ENCODE data around the gene ATP6V0C. TPM values are rescaled to one million over a fixed set of nuclear protein-coding genes. Genes with fewer than 3 reads are reported as not detected.

The ATP6V0C gene
- total RNA-seq, 2 experiments from 2014 or later: 103 to 111 TPM

DNA sequence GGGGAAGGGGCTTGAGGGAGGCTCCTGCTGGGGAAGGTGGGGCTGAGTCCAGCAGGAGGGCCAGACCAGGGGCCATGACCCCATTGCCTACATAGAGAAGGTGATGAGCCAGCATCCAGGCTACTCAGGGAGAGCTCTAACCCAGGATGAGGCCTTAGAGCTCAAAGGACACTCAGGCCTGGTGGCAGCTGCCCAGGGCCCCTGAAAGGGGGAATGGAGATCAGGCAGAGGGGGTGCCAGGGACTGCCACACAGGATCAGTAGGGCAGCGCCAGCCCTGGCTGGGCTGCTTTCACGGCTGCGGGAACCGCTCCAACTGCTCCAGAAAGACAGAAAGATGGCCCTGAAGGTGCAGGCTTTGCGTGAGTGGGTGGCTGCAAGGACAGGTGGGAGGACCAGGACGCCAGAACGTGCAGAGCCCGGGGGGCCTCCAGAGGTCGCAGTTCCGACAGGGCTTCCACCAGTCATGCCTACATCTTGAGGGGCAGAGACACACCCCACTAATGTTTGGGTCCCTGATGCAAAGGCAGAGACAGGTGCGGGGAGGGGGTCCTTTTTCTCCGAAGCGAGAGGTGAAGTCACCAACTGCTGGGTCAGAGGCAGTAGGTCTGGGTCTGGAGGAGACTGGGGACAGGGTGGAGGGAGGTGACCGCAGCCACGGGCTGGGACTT, 882 bp upstream of the ATP6V0C start:
- peak; percentile 26 for DNase-seq
- Mint-ChIP-seq H3K4me3 (peak overlapping the region; percentile 86), H3K36me3 (ENCODE audit: low read depth) (peaks cover 7% of the 10 kb centered on the region), H3K4me1 (peaks cover 48% of the 10 kb centered on the region), H3K9me3 (no peaks in the 10 kb centered on the region), H3K27ac (peak overlapping the region; percentile 95), H3K27me3 (no peaks in the 10 kb centered on the region)
- CTCF ChIA-PET: interaction anchor here (2.4 kb wide), 1 partner anchor 12 kb away, joined by 9 read pairs; no protein-coding TSS in a partner anchor
- POLR2A ChIA-PET: no interaction called here

DNA sequence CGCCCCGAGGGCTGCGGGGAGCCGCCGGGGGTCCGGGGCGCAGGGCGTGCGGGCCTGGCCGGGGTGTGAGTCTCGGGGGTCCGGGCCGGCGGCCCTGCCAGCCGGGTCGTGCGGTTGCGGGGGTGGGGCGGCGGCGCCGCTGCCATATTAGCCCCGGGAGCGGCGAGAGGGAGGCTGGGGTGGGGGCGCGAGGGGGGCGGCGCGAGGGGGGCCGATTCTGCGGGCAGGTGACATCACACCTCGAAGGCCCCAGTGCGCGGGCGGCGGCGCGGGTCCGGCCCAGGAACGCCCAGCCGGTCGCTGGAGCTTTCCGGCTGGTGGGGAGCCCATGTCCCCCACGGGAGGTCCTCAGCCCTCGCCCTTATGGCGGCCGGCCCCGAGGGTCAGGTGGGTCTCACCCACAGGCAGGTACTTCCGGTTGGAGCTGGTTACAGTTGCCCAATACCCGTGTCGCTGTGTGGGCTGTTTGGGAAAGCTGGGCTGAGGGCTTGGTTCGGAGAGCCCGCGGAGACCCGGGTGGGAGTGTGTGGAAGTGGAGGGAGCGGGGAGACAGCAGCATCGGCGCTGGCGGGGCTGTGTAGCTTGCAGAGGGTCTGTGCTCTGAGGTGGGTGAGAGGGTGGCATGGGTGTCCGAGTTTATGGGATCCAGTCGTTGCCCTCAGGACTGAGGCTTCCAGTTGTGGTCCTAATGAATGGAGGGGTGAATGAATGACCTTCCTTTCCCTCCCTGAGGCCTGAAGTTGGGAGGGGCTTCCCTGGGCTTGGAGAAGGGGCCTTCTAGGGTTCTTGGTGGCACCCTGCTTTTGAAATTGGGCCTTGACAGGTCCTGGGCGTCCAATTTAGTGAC, 804 bp downstream of the ATP6V0C start:
- peak overlapping the region; percentile 92 for H3K4me3 Mint-ChIP-seq
- H3K27ac Mint-ChIP-seq: peak overlapping the region; percentile 96
- POLR2A ChIA-PET: no interaction called here
- H3K4me1 Mint-ChIP-seq: peaks cover 53% of the 10 kb centered on the region
- no peaks in the 10 kb centered on the region for H3K9me3 Mint-ChIP-seq
- CTCF ChIA-PET: no interaction called here
- peaks cover 11% of the 10 kb centered on the region for H3K36me3 Mint-ChIP-seq (ENCODE audit: low read depth)
- H3K27me3 Mint-ChIP-seq: no peaks in the 10 kb centered on the region
- peak; percentile 41 for DNase-seq

GRCh38 chr16:2515180-2515851, 1.6 kb downstream of the ATP6V0C start:
- POLR2A ChIA-PET: no interaction called here
- peaks cover 15% of the 10 kb centered on the region for H3K36me3 Mint-ChIP-seq (ENCODE audit: low read depth)
- peak overlapping the region; percentile 92 for H3K4me3 Mint-ChIP-seq
- H3K4me1 Mint-ChIP-seq: peaks cover 52% of the 10 kb centered on the region
- H3K27ac Mint-ChIP-seq: peak overlapping the region; percentile 96
- no peak for DNase-seq
- no peaks in the 10 kb centered on the region for H3K9me3 Mint-ChIP-seq
- H3K27me3 Mint-ChIP-seq: no peaks in the 10 kb centered on the region
- CTCF ChIA-PET: interaction anchor here (0.6 to 1.4 kb wide), 3 partner anchors 8 to 29 kb away, joined by 3 to 4 read pairs (median 4); no protein-coding TSS in a partner anchor

DNA sequence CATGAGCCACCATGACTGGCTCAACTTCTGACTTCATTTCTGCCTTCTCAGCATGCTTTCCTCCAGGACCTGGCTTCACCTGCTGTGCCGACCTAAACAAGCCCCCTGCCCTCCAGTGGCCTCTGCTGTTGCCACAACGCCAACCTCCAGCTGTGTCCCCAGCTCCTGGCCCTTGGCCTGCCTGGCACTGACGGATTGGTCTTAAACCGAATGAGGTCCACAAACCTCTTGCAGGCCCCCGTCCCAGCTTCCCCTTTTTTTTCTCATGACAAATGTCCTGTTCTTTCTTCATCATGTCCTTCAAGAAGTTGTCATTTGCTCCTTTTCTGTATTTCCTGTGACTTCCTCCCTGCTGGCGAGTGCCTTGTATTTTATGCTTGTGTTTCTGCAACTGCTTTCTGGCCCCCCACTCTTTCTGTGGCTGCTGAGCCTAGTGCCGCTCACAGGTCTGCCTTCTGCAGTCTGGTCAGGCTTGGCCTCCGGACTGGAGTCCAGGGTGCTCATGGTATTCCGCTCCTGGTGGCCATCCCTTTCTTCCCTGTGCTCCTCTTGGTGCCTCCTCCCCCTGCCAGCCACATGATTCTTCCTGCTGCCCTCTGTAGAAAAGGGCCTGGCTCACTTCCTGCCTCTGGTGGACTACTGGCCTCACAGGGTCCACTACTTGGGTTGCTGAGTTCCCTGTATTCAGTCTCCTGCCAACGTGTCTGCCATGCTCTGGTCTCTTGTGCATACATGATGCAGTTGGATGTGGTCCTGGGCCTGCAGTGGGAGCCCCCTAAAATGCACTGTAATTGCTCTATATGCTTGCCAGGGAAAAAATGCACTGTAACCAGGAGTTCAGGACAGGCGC, 2.9 kb downstream of the ATP6V0C start:
- H3K4me1 Mint-ChIP-seq: peaks cover 59% of the 10 kb centered on the region
- H3K27me3 Mint-ChIP-seq: no peaks in the 10 kb centered on the region
- peak overlapping the region; percentile 92 for H3K4me3 Mint-ChIP-seq
- H3K36me3 Mint-ChIP-seq (ENCODE audit: low read depth): peaks cover 16% of the 10 kb centered on the region
- H3K27ac Mint-ChIP-seq: peak overlapping the region; percentile 96
- ChIA-PET POLR2A (no interaction called here), CTCF (interaction anchor here (0.6 to 1.4 kb wide), 3 partner anchors 9 to 375 kb away, joined by 3 to 4 read pairs (median 4); no protein-coding TSS in a partner anchor)
- no peaks in the 10 kb centered on the region for H3K9me3 Mint-ChIP-seq
- DNase-seq: no peak

DNA sequence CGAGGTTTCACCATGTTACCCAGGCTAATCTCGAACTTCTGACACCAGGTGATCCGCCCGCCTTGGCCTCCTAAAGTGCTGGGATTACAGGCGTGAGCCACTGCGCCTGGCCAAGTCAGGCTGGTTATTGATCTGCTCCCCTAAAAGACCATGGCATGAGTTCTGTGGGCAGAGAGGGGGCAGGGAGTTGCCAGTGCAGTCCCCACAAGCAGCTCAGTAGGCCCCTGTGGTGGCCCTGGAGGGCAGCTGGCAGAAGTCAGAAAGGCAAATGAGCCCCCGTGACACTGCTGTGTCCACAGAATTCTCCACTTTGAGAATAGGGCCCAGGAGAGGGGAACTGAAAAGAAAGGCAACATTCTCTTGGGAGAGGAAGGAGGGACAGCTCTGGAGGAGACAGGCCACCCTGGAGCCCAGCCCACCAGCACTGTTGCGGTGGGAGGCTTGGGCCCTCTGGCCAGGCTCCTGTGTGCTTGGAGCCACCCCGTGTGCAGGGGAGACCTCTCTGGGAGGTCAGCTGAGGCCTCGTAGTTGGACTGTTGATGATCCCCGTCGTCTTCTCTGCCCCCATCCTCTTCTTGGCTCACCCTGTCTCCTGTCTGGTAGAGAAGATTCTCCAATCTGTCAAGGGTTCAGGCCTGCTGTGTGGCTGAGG, 4.3 kb downstream of the ATP6V0C start:
- ChIA-PET CTCF (interaction anchor here (0.9 to 1.2 kb wide), 2 partner anchors 13 to 17 kb away, joined by 3 read pairs; partner anchors contain the start of gene CEMP1), POLR2A (no interaction called here)
- H3K9me3 Mint-ChIP-seq: no peaks in the 10 kb centered on the region
- peaks cover 53% of the 10 kb centered on the region for H3K4me1 Mint-ChIP-seq
- no peaks in the 10 kb centered on the region for H3K27me3 Mint-ChIP-seq
- DNase-seq: no peak
- H3K4me3 Mint-ChIP-seq: no peak overlapping the region
- H3K27ac Mint-ChIP-seq: no peak overlapping the region
- H3K36me3 Mint-ChIP-seq (ENCODE audit: low read depth): peaks cover 18% of the 10 kb centered on the region

GRCh38 chr16:2518823-2519710, 5.3 kb downstream of the ATP6V0C start:
- peaks cover 25% of the 10 kb centered on the region for H3K36me3 Mint-ChIP-seq (ENCODE audit: low read depth)

DNA sequence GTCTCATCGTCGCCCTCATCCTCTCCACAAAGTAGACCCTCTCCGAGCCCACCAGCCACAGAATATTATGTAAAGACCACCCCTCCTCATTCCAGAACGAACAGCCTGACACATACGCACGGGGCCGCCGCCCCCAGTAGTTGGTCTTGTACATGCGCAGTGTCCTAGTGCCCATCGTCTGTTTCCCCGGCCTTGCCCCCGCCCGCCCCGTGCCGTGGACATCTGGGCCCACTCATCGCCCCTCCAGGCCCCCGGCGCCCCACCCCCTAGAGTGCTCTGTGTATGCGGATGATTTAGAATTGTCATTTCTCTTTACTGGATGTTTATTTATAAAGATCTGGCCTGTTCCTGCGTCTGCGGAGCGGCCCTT, 5.9 kb downstream of the ATP6V0C start:
- CTCF ChIA-PET: interaction anchor here (0.5 to 2.1 kb wide), 6 partner anchors 9 to 809 kb away, joined by 3 to 7 read pairs (median 4); partner anchors contain the start of gene ABCA3
- Mint-ChIP-seq H3K4me1 (peaks cover 53% of the 10 kb centered on the region), H3K4me3 (peak overlapping the region; percentile 66), H3K9me3 (no peaks in the 10 kb centered on the region), H3K36me3 (ENCODE audit: low read depth) (peaks cover 30% of the 10 kb centered on the region), H3K27me3 (no peaks in the 10 kb centered on the region), H3K27ac (peak overlapping the region; percentile 95)
- DNase-seq: no peak
- POLR2A ChIA-PET: interaction anchor here (0.7 to 1.6 kb wide), 2 partner anchors 13 to 82 kb away, joined by 3 to 7 read pairs; no protein-coding TSS in a partner anchor

More at GRCh38 chr16:2518823-2519710, 5.3 kb downstream of the ATP6V0C start:
- Mint-ChIP-seq H3K27me3 (no peaks in the 10 kb centered on the region), H3K4me1 (peaks cover 49% of the 10 kb centered on the region), H3K4me3 (peak overlapping the region; percentile 66), H3K27ac (peak overlapping the region; percentile 82), H3K9me3 (no peaks in the 10 kb centered on the region)
- ChIA-PET POLR2A (no interaction called here), CTCF (interaction anchor here (0.9 to 2.1 kb wide), 4 partner anchors 12 to 179 kb away, joined by 3 to 7 read pairs (median 4); partner anchors contain the start of genes ABCA3 and CEMP1)
- DNase-seq: no peak

- Mint-ChIP-seq H3K36me3 (ENCODE audit: low read depth) (peaks cover 32% of the 10 kb centered on the region), H3K4me1 (peaks cover 50% of the 10 kb centered on the region), H3K4me3 (peak within 1 kb of the TSS; percentile 84), H3K27me3 (no peaks in the 10 kb centered on the region), H3K27ac (peak within 1 kb of the TSS; percentile 95), H3K9me3 (no peaks in the 10 kb centered on the region)
- peak; percentile 91 for DNase-seq
- CTCF ChIA-PET: interaction anchor here (0.5 to 2.1 kb wide), 9 partner anchors 9 to 810 kb away, joined by 3 to 7 read pairs (median 3); partner anchors contain the start of gene ABCA3
- POLR2A ChIA-PET: interaction anchor here (0.7 to 1.6 kb wide), 3 partner anchors 11 to 83 kb away, joined by 3 to 7 read pairs (median 4); partner anchors contain the start of gene CEMP1
Observed at GRCh38 chr16:2520097-2520783, 6.5 kb downstream of the ATP6V0C start, which contains the start of gene AMDHD2. Gene AMDHD2, plus strand, starts transcription at chr16:2520371. Its CDS starts 88 bp downstream, at chr16:2520459.

GRCh38 chr16:2520784-2521531, 7.2 kb downstream of the ATP6V0C start:
- ChIA-PET CTCF (interaction anchor here (0.9 to 2.1 kb wide), 4 partner anchors 11 to 181 kb away, joined by 3 to 7 read pairs (median 4); partner anchors contain the start of gene ABCA3), POLR2A (interaction anchor here (1.2 to 1.6 kb wide), 2 partner anchors 10 to 12 kb away, joined by 4 to 7 read pairs; partner anchors contain the start of gene CEMP1)
- peak overlapping the region; percentile 84 for H3K4me3 Mint-ChIP-seq
- H3K36me3 Mint-ChIP-seq (ENCODE audit: low read depth): peaks cover 32% of the 10 kb centered on the region
- no peaks in the 10 kb centered on the region for H3K27me3 Mint-ChIP-seq
- no peaks in the 10 kb centered on the region for H3K9me3 Mint-ChIP-seq
- H3K27ac Mint-ChIP-seq: peak overlapping the region; percentile 95
- peak; percentile 72 for DNase-seq
- H3K4me1 Mint-ChIP-seq: peaks cover 42% of the 10 kb centered on the region
